GM18858 (cell line): ENCODE results near the gene RBMY1F.
"Not testable (repeated sequence)": the region's sequence is repeated elsewhere in the genome, so short reads cannot be mapped to it uniquely, and the experiment has no call there.

Experiments used
- ATAC-seq: cut with Tn5 transposase; IDR thresholded peaks from one replicate; pipeline ENCODE4 v1.9.1; 2021; ENCODE audit not compliant: unreplicated experiment

RBMY1F gene

GRCh38 chrY:22182823-22183222 lies at the start of gene RBMY1F:
TSS of gene RBMY1F (minus strand) at chrY:22182923. CDS start at chrY:22180969, 1,954 bp downstream.
- ATAC-seq, result not testable (repeated sequence)

GRCh38 chrY:22151144-22151543 lies 31.6 kb downstream of the RBMY1F start:
- ATAC-seq, result not testable (repeated sequence)

DNA sequence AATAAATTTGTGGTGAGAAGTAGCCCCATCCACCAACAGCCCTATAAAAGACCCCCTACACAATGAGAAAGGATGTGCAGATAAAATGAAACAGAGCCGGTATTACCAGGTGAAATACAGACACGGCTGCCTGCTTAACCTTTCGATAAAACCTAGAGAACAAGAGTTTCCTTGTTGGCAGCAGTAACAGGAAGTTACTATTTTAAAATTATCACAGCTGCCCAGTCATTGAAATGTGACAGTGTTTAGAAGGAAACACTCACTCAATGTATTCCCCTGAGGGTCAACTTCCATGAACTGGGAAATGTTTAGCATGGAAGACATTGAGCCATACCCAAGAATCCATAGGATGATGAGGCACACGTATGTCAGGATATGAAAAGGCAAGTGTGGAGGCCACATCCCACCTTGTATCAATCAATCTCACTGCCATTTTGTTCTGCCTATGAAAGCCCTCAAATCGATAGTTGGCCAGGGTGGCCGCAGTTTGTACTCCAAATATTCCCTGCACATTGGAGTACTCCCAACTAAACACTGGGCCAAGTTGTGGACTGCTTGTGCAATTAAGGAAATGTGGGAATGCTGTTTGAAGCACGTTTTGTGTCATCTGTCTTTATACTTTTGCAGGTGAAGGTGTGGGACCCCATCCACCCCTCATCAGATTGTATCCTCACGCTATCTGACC lies 41.6 kb downstream of the RBMY1F start:
- not testable (repeated sequence) for ATAC-seq

DNA sequence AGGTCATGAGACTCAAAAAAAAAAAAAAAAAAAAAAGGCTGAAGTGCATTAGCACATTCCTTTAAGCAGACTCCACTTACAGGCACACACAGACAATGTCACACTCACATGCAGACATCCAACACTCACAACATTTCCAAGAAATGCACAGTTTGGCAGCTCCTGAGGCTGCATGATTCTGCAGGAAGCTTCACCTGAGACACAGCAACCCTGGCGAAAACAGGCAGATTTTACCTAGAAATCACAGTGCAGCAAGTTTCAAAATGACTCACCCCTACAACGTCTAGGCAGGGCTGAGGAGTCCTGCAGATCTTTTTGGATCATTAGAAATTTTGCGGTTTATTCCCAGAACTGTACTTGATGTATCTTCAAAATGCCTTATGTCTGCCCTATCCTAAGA lies 48.0 kb downstream of the RBMY1F start:
- ATAC-seq, result not testable (repeated sequence)

DNA sequence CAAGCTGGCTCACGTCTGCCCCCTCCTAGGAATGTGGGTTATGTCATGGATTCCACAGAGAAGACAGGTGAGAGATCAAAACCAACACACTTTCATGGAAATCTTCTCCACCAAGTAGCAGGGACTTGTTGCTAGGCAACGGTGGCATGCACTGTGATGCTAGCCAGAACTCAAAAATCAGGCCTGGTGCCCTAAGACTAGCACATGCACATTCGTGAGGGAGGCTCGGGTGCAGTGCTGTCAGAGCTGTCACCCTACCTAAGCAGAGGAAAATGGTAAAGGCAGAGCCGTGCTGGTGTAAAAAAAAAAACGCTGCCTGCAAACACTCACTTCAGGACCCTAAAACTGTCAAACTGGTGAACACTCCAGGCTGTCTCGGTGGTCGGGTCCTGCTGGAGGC lies 52.2 kb downstream of the RBMY1F start:
- not testable (repeated sequence) for ATAC-seq
